ENCODE results near the gene CD7.

Gene CD7

DNA sequence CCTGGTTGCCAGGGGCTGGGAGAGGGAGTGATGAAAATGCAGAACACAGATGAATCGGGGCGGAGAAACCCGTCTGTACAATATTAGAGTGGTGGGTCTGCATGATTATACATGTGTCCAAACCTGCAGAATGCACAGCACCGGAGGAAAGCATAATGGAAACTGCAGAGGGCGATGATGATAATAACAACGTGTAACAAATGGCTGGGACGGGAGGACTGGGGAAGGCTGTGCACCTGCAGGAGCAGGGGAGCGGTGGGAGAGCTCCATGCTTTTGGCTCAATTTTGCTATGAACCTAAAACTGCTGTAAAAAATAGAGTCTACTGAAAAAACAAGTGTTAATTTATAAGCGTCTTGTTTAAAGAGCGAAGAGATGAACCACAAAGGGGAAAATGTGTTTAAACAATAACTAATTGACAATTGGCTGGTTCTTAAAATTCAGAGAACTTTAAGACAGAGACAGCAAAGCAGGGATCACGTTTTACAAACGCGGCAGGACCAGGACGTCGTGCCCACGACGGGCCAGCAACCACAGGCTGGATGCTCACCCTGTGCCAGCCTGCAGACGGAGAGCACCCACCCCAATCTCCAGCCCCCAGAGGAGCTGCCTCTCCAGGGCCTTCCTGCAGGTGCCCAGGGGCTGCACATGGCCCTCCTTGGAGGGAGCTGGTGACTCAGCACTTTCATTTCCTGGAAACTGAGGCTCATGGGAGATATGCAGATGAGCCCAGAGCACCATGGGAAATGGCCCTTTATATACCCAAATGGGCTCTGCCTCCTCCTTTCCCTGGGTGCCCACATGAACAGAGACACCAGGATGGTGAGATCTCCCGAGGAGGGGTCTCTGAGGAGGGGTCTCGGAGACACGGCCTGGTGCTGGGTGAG is 41.3 kb upstream of the CD7 start, which contains the start of gene TEX19:
Gene TEX19, plus strand, starts transcription at position 783 of the 886 bp plus-strand sequence. CDS start 2,904 bp downstream, outside the sequence.
- no peaks in the 10 kb centered on the region for H4K20me1 ChIP-seq (ENCODE audit: insufficient read depth, low read length)
- H3K79me2 ChIP-seq (ENCODE audit: low read length) = no peaks in the 10 kb centered on the region
- H3K9ac ChIP-seq (ENCODE audit: low read length) = no peak within 1 kb of the TSS; the same call in 1 of the 2 replicates
- no peak within 1 kb of the TSS; the same call in 1 of the 2 replicates for H2AFZ ChIP-seq (ENCODE audit: low read depth, low read length)
- H3K27me3 ChIP-seq (ENCODE audit: low read depth, low read length) = no peaks in the 10 kb centered on the region
- H3K36me3 ChIP-seq (replicated peaks; ENCODE audit: low read depth, low read length) = no peaks in the 10 kb centered on the region
- peak within 1 kb of the TSS; percentile 41 for H3K27ac ChIP-seq (ENCODE audit: low read length)
- no peaks in the 10 kb centered on the region for H3K9me3 ChIP-seq (ENCODE audit: insufficient read depth, low read length)
- peaks cover 35% of the 10 kb centered on the region for H3K4me1 ChIP-seq (ENCODE audit: low read length)
- peak within 1 kb of the TSS; percentile 29 for H3K4me2 ChIP-seq (ENCODE audit: low read length)
- no peak within 1 kb of the TSS for H3K4me3 ChIP-seq (ENCODE audit: low read length)
- TF ChIP-seq, protein P1, sequence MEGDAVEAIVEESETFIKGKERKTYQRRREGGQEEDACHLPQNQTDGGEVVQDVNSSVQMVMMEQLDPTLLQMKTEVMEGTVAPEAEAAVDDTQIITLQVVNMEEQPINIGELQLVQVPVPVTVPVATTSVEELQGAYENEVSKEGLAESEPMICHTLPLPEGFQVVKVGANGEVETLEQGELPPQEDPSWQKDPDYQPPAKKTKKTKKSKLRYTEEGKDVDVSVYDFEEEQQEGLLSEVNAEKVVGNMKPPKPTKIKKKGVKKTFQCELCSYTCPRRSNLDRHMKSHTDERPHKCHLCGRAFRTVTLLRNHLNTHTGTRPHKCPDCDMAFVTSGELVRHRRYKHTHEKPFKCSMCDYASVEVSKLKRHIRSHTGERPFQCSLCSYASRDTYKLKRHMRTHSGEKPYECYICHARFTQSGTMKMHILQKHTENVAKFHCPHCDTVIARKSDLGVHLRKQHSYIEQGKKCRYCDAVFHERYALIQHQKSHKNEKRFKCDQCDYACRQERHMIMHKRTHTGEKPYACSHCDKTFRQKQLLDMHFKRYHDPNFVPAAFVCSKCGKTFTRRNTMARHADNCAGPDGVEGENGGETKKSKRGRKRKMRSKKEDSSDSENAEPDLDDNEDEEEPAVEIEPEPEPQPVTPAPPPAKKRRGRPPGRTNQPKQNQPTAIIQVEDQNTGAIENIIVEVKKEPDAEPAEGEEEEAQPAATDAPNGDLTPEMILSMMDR (IDR thresholded peaks at IDR 0.05; ENCODE audit: low read depth, low read length) = peak; percentile 21
- TF ChIP-seq EZH2phosphoT487 (IDR thresholded peaks at IDR 0.05; ENCODE audit: low read depth) = no peak

DNA sequence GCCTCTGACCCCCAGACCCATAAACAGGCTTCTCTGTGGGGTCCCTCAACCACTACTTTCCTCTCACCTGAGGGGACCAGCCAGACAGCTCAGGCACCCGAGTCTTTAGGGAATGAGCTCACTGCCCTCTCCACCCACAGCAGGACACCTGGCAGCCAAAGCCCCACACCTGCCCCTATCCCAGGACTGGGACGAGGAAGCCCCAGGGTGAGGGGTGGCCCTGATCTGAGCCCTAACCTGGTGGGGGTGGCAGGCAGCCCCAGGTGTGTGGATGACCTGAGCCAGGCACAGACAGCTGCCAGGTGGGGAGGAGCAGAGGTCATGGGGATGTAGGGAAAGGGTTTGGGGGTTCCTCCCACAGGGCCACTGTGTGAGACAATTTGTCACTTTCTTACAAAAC is 40.0 kb upstream of the CD7 start:
- Histone ChIP-seq H3K4me3 (ENCODE audit: low read length) (peak overlapping the region; percentile 19; the same call in 1 of the 2 replicates), H3K9ac (ENCODE audit: low read length) (peak overlapping the region; percentile 25; the same call in 1 of the 2 replicates), H4K20me1 (ENCODE audit: insufficient read depth, low read length) (no peaks in the 10 kb centered on the region), H3K4me1 (ENCODE audit: low read length) (peaks cover 41% of the 10 kb centered on the region), H3K9me3 (ENCODE audit: insufficient read depth, low read length) (no peaks in the 10 kb centered on the region), H3K4me2 (ENCODE audit: low read length) (peak overlapping the region; percentile 38), H2AFZ (ENCODE audit: low read depth, low read length) (no peak overlapping the region), H3K79me2 (ENCODE audit: low read length) (no peaks in the 10 kb centered on the region), H3K27ac (ENCODE audit: low read length) (no peak overlapping the region), H3K36me3 (replicated peaks; ENCODE audit: low read depth, low read length) (no peaks in the 10 kb centered on the region), H3K27me3 (ENCODE audit: low read depth, low read length) (no peaks in the 10 kb centered on the region)
- no peak for TF ChIP-seq EZH2phosphoT487 (IDR thresholded peaks at IDR 0.05; ENCODE audit: low read depth)
- TF ChIP-seq, protein P1 (IDR thresholded peaks at IDR 0.05; ENCODE audit: low read depth, low read length) = no peak

DNA sequence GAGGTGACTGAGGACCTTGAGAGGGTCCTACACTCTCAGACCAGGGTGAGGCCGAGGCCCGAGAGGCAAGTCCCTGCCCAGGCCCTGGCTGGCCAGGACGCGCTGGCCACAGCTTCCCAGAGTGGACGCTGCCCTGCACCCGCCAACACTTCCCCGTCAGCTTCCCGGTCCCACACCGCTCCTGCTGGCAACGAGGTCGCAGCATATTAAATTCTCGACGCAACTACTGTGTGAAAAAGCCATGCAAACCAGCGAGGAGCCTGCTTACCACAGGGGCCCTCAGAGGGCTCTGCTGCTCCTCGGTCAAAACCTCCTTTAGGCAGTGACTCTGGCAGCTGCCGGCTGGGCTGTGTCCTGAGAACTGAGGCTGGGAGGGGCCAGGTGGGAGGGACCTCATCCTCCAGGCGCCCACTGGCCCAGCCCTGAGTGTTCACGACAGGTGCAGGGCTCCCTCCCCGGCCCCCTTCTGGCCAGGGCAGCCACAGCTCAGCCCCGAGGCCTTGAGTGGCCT is 39.5 kb upstream of the CD7 start:
- no peaks in the 10 kb centered on the region for H3K27me3 ChIP-seq (ENCODE audit: low read depth, low read length)
- peak overlapping the region; percentile 42; the same call in 1 of the 2 replicates for H3K4me3 ChIP-seq (ENCODE audit: low read length)
- no peak overlapping the region for H3K27ac ChIP-seq (ENCODE audit: low read length)
- peak overlapping the region; percentile 38 for H3K4me2 ChIP-seq (ENCODE audit: low read length)
- no peak for TF ChIP-seq EZH2phosphoT487 (IDR thresholded peaks at IDR 0.05; ENCODE audit: low read depth)
- TF ChIP-seq, protein P1 (IDR thresholded peaks at IDR 0.05; ENCODE audit: low read depth, low read length) = no peak
- H3K9me3 ChIP-seq (ENCODE audit: insufficient read depth, low read length) = no peaks in the 10 kb centered on the region
- peak overlapping the region; percentile 25; the same call in 1 of the 2 replicates for H3K9ac ChIP-seq (ENCODE audit: low read length)
- H2AFZ ChIP-seq (ENCODE audit: low read depth, low read length) = no peak overlapping the region
- H3K36me3 ChIP-seq (replicated peaks; ENCODE audit: low read depth, low read length) = no peaks in the 10 kb centered on the region
- H4K20me1 ChIP-seq (ENCODE audit: insufficient read depth, low read length) = no peaks in the 10 kb centered on the region
- H3K4me1 ChIP-seq (ENCODE audit: low read length) = peaks cover 46% of the 10 kb centered on the region
- H3K79me2 ChIP-seq (ENCODE audit: low read length) = no peaks in the 10 kb centered on the region

DNA sequence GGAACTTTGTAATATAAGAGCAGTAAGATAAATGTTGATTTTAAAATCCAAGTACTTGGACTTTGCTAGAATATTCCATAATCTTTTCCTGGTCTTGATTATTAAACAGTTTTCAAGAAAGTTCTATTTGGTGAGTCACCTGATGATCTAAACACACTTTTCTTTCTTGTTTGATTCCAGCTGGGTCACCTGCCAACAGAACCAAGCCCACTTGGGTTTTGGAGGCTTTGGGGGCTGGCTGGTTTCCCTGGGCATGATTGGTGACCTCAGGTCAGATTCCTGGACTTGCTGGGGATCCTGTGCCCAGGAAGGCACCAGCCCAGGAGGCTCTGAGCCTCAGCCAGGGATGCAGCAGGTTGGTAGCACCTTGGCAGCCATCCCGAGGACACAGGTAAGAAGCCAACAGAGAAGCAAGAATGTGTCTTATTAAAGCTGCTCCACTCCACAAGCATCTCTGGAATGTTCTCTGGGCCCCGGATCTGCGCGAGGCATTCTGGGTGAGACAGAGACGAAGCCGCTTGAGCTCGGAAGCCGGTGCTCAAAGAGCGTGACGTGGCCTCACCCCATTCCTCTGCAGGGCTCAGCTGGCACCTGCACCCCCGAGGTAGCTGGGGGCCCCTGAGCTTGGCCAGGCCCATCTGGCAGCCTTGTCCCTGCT is 38.5 kb upstream of the CD7 start:
- H3K4me3 ChIP-seq (ENCODE audit: low read length) = no peak overlapping the region
- no peaks in the 10 kb centered on the region for H3K27me3 ChIP-seq (ENCODE audit: low read depth, low read length)
- no peak overlapping the region for H2AFZ ChIP-seq (ENCODE audit: low read depth, low read length)
- H4K20me1 ChIP-seq (ENCODE audit: insufficient read depth, low read length) = no peaks in the 10 kb centered on the region
- H3K9me3 ChIP-seq (ENCODE audit: insufficient read depth, low read length) = no peaks in the 10 kb centered on the region
- H3K79me2 ChIP-seq (ENCODE audit: low read length) = no peaks in the 10 kb centered on the region
- TF ChIP-seq, protein P1 (IDR thresholded peaks at IDR 0.05; ENCODE audit: low read depth, low read length) = no peak
- TF ChIP-seq EZH2phosphoT487 (IDR thresholded peaks at IDR 0.05; ENCODE audit: low read depth) = no peak
- H3K4me2 ChIP-seq (ENCODE audit: low read length) = peak overlapping the region; percentile 38; the same call in 1 of the 2 replicates
- H3K4me1 ChIP-seq (ENCODE audit: low read length) = peaks cover 55% of the 10 kb centered on the region
- no peak overlapping the region for H3K27ac ChIP-seq (ENCODE audit: low read length)
- no peak overlapping the region for H3K9ac ChIP-seq (ENCODE audit: low read length)
- no peaks in the 10 kb centered on the region for H3K36me3 ChIP-seq (replicated peaks; ENCODE audit: low read depth, low read length)
